ENCODE data around the gene SLC35F3. TPM values are rescaled to one million over a fixed set of nuclear protein-coding genes. Genes with fewer than 3 reads are reported as not detected.

SLC35F3 gene
- total RNA-seq, 2 donors from 2014 or later = 0.13 TPM; not detected in 1

DNA sequence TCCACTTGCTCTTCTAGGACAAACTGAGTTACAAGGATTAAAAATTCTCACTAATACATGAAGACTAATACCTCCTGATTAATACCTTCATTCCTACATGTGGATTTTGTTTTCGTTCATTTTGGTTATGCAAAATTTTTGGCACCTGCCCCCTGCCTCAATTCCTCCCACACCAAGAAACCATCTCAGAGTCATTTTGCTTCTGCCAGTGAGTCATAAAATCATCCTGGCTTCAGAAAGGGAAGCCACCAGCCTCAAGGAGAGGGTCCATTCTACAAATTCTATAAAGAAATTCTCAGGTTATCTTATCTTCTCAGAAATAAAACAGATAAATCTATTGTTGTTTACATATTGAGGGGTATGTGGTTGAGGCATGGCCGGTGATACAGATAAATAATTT, 365.6 kb downstream of the SLC35F3 start:
- Histone ChIP-seq H3K4me3 (no peak overlapping the region), H3K27ac (no peak overlapping the region), H3K4me1 (no peaks in the 10 kb centered on the region), H3K36me3 (no peaks in the 10 kb centered on the region), H3K9ac (ENCODE audit: low read depth in 2 of 2, low read length in 2 of 2) (no peak overlapping the region), H3K9me3 (no peaks in the 10 kb centered on the region), H3K27me3 (no peaks in the 10 kb centered on the region)
- TF ChIP-seq, protein P1, sequence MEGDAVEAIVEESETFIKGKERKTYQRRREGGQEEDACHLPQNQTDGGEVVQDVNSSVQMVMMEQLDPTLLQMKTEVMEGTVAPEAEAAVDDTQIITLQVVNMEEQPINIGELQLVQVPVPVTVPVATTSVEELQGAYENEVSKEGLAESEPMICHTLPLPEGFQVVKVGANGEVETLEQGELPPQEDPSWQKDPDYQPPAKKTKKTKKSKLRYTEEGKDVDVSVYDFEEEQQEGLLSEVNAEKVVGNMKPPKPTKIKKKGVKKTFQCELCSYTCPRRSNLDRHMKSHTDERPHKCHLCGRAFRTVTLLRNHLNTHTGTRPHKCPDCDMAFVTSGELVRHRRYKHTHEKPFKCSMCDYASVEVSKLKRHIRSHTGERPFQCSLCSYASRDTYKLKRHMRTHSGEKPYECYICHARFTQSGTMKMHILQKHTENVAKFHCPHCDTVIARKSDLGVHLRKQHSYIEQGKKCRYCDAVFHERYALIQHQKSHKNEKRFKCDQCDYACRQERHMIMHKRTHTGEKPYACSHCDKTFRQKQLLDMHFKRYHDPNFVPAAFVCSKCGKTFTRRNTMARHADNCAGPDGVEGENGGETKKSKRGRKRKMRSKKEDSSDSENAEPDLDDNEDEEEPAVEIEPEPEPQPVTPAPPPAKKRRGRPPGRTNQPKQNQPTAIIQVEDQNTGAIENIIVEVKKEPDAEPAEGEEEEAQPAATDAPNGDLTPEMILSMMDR (IDR thresholded peaks at IDR 0.05) = no peak
- no peak for DNase-seq
- intact Hi-C loops (cut with DNase I) = no loop called here

DNA sequence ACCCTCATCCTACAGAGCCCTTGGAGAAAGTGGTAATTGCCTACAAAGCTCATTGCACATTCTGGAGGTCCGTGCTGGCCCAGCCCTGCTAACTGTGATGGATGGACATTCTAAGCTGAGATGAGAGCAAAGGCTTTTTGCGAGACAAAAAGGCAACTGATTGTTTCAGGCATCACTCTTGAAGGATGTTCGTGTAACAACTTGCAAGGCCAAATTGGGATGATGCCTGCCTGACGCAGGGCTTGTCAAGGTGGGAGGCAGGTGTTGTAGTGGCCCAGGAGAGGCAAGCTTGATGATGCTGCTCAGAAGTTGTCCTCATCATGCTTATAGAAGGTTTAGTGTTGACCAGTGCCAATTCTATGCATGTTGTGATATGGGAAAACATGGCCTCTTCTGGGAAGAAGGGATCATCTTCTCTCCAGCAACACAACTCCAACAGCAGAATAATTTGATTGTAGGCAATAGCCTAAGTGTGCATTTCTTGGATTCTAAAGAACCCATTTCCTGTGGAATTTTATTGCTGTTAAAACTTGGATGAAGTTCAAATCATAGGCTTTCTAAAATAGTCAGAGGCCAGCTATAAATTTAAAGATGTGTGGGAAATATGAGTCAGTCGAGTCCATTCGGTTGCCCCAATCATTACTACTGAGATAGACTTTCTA, 366.2 kb downstream of the SLC35F3 start:
- H3K9me3 ChIP-seq = no peaks in the 10 kb centered on the region
- intact Hi-C loops (cut with DNase I) = no loop called here

DNA sequence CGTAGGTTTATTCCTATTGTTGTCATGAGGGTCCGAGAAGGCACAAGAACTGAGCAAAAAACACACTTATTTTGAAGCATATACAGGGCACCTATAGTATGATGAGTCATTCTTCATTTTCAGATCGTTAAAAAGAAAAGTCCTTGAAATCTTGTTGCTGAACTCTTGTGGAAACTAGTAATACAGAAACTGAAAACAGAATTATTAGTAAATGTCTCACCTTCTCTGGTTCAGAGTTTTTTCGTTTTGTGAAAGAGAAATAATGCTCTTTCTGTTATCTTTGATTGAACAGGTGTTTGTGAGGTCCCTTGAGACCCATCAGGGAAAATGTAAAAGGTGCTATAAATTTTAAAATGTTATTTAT, 366.7 kb downstream of the SLC35F3 start:
- Histone ChIP-seq H3K9me3 (no peaks in the 10 kb centered on the region), H3K27ac (no peak overlapping the region), H3K36me3 (no peaks in the 10 kb centered on the region), H3K4me1 (no peaks in the 10 kb centered on the region), H3K27me3 (no peaks in the 10 kb centered on the region), H3K9ac (ENCODE audit: low read depth in 2 of 2, low read length in 2 of 2) (no peak overlapping the region), H3K4me3 (no peak overlapping the region)
- DNase-seq = no peak
- intact Hi-C loops (cut with DNase I) = no loop called here
- TF ChIP-seq, protein P1 (IDR thresholded peaks at IDR 0.05) = no peak

More for the DNA sequence above, 366.2 kb downstream of the SLC35F3 start:
- TF ChIP-seq, protein P1 (IDR thresholded peaks at IDR 0.05) = no peak
- no peak overlapping the region for H3K9ac ChIP-seq (ENCODE audit: low read depth in 2 of 2, low read length in 2 of 2)
- H3K4me3 ChIP-seq = no peak overlapping the region
- no peak overlapping the region for H3K27ac ChIP-seq
- H3K36me3 ChIP-seq = no peaks in the 10 kb centered on the region
- no peak for DNase-seq
- no peaks in the 10 kb centered on the region for H3K27me3 ChIP-seq
- no peaks in the 10 kb centered on the region for H3K4me1 ChIP-seq

DNA sequence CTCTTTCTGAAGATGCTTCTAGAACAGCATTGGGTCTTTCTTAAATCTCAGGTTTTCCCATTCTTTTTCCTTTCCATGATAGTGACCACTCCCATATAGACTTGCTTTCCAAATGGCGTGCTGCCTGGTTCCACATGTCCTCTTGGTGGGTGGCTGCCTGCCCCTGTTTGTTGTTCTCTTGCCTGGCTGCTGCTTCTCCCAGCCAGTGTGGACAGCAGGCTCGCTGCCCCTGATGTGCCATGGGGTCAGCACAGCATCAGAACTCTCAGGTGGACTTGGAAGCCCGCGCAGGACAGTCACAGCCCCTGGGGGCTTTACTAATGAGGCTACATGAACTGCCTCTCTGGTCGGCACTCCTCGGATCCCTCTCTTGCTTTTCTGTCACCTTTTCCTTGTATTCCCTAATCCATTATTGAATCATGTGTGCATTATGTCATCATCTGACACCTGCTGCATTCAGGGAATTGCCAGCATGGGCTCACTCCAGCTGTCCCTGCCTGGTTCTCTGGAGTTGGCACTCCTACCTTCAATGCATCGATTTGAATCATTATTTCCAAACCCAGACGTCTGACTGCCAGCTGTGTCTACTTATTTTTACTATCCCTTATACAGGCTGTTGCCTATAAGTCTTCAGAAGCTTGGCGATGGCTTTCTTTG, 368.3 kb downstream of the SLC35F3 start:
- no peaks in the 10 kb centered on the region for H3K4me1 ChIP-seq
- H3K9ac ChIP-seq (ENCODE audit: low read depth in 2 of 2, low read length in 2 of 2) = no peak overlapping the region
- TF ChIP-seq, protein P1 (IDR thresholded peaks at IDR 0.05) = no peak
- no peak overlapping the region for H3K4me3 ChIP-seq
- no peak overlapping the region for H3K27ac ChIP-seq
- intact Hi-C loops (cut with DNase I) = no loop called here
- no peaks in the 10 kb centered on the region for H3K9me3 ChIP-seq
- no peaks in the 10 kb centered on the region for H3K27me3 ChIP-seq
- DNase-seq = no peak
- H3K36me3 ChIP-seq = no peaks in the 10 kb centered on the region

DNA sequence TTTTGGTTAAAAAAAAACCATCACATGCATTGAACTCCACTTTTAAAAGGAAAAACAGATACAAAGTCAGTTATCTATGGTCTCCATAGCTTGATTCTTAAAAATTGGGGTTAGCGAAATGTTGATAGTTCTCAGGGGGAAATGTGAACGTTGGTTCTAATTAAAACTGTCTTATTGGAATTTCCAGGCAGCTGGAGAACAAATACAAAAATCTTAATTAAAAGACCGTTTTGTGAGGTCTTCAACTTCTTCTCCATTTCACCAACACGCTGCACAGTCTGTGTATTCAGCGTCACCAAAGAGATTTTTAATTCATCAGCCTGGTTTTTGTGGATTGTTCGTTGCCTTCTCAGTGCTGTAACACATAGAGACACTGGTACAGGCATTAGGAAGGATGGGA, 369.5 kb downstream of the SLC35F3 start:
- Histone ChIP-seq H3K9ac (ENCODE audit: low read depth in 2 of 2, low read length in 2 of 2) (no peak overlapping the region), H3K27ac (no peak overlapping the region), H3K4me3 (no peak overlapping the region), H3K4me1 (no peaks in the 10 kb centered on the region), H3K27me3 (no peaks in the 10 kb centered on the region), H3K36me3 (no peaks in the 10 kb centered on the region), H3K9me3 (no peaks in the 10 kb centered on the region)
- TF ChIP-seq, protein P1 (IDR thresholded peaks at IDR 0.05) = no peak
- no peak for DNase-seq
- intact Hi-C loops (cut with DNase I) = no loop called here

All from colonic mucosa (tissue), 4 donors.